Activated CD4-positive, CD25-positive, alpha-beta regulatory T cell treated with anti-CD3 and anti-CD28 coated beads, Interleukin-2, amount 50 U/mL, for 24 hours (primary cell): Measurements from ENCODE around the gene SPEN.
A peak's percentile ranks its signal among the peaks of the same experiment; 100 is the strongest.
"Not testable (repeated sequence)": the region's sequence is repeated elsewhere in the genome, so short reads cannot be mapped to it uniquely, and the experiment has no call there.

ENCODE experiments used
- ATAC-seq, 2 donors: fragments of 150-1000 bp; cut with Tn5 transposase; one replicate each; pipeline ENCODE4 v1.10.0; 2021; ENCODE audit warnings: mild to moderate bottlenecking in 1 of 2, moderate library complexity in 1 of 2

Gene SPEN

GRCh38 chr1:15900662-15901279 lies 53.3 kb downstream of the SPEN start:
- ATAC-seq: no peak

GRCh38 chr1:15902882-15903281 lies 55.4 kb downstream of the SPEN start:
- no peak for ATAC-seq

GRCh38 chr1:15908597-15908996 lies 61.1 kb downstream of the SPEN start:
- ATAC-seq: no peak

- no peak for ATAC-seq
Observed at GRCh38 chr1:15911141-15911540, 63.6 kb downstream of the SPEN start.

- ATAC-seq: no peak
Observed at GRCh38 chr1:15911927-15912326, 64.4 kb downstream of the SPEN start.

GRCh38 chr1:15913607-15914006 lies 66.1 kb downstream of the SPEN start:
- ATAC-seq: not testable (repeated sequence)

- ATAC-seq: no peak
Observed at GRCh38 chr1:15915991-15916390, 68.5 kb downstream of the SPEN start.

- no peak for ATAC-seq
Observed at GRCh38 chr1:15916417-15916816, 68.9 kb downstream of the SPEN start.

- no peak for ATAC-seq
Observed at GRCh38 chr1:15916916-15917315, 69.4 kb downstream of the SPEN start.

- peak; percentile 96 to 99 for ATAC-seq
Observed at GRCh38 chr1:15918962-15919715, 71.6 kb downstream of the SPEN start.

- ATAC-seq: no peak
Observed at GRCh38 chr1:15923241-15923640, 75.7 kb downstream of the SPEN start.

- not testable (repeated sequence) for ATAC-seq
Observed at GRCh38 chr1:15926448-15926847, 78.9 kb downstream of the SPEN start.

- no peak for ATAC-seq
Observed at GRCh38 chr1:15928971-15929965, 81.8 kb downstream of the SPEN start.

- no peak for ATAC-seq
Observed at GRCh38 chr1:15931401-15931800, 83.9 kb downstream of the SPEN start.

GRCh38 chr1:15931884-15932283 lies 84.4 kb downstream of the SPEN start:
- no peak for ATAC-seq

- ATAC-seq: no peak
Observed at GRCh38 chr1:15932612-15933011, 85.1 kb downstream of the SPEN start.

GRCh38 chr1:15933684-15934083 lies 86.2 kb downstream of the SPEN start:
- no peak for ATAC-seq

GRCh38 chr1:15934211-15935055 lies 86.9 kb downstream of the SPEN start:
- no peak for ATAC-seq

- ATAC-seq: no peak
Observed at GRCh38 chr1:15935056-15935950, 87.8 kb downstream of the SPEN start.

GRCh38 chr1:15936025-15936424 lies 88.5 kb downstream of the SPEN start:
- no peak for ATAC-seq

GRCh38 chr1:15937146-15937545 lies 89.6 kb downstream of the SPEN start:
- no peak for ATAC-seq
